ENCODE results near the gene OSBPL3.
"Not testable (repeated sequence)": the region's sequence is repeated elsewhere in the genome, so short reads cannot be mapped to it uniquely, and the experiment has no call there.

OSBPL3 gene

GRCh38 chr7:24824400-24824799 lies 155.6 kb downstream of the OSBPL3 start:
- DNase-seq: no peak

DNA sequence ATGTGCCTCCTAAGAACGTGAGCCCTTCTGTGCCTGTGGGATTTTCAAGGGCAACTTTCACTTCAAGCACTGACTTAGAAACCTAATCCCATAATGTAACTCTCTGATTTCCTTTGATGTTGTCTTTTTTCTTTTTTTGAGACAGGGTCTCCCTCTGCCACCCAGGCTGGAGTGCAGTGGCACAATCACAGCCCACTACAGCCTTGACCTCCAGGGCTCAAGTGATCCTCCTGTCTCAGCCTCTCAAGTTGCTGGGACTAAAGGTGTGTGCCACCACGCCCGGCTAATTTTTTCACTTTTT lies 158.3 kb downstream of the OSBPL3 start:
- no peak for DNase-seq

- DNase-seq: no peak
Measured at GRCh38 chr7:24821045-24821753, 158.8 kb downstream of the OSBPL3 start.

- DNase-seq: no peak
Measured at GRCh38 chr7:24820730-24821044, 159.3 kb downstream of the OSBPL3 start.

DNA sequence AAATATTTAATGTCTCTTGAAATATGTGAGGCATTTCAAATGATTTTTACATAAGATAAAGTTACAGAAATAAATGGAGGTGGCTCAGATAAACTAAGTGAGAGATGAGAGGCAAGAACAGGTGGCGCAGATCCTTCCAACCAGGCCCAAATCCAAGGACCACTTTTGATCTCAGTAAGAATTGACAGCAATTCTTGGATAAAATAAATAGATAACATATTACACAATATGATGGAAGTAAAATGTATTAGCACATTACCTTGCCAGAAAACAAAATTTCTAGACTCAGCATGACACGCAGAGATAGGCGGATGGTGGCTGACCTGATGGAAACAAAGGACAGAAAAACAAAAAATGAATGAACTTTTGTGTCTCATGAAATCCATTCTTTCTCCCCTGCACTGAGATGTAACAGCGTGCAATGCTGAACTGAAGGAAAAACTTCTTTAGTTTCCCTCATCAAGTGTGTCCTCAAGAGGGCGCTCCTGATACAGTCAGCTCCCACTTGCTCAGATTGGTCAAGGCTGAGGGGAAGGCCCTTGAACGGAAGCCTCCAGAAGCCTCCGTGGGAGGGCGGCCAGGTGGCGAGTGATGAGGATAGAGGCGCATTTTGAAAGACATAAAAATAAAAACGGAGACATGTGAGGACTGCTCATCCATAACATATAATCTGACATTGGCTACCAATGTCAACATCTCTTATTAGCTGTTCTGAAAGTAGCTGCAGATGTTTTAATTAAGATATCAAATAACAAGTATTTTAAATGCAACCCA lies 159.9 kb downstream of the OSBPL3 start:
- peak; percentile 68 for DNase-seq

DNA sequence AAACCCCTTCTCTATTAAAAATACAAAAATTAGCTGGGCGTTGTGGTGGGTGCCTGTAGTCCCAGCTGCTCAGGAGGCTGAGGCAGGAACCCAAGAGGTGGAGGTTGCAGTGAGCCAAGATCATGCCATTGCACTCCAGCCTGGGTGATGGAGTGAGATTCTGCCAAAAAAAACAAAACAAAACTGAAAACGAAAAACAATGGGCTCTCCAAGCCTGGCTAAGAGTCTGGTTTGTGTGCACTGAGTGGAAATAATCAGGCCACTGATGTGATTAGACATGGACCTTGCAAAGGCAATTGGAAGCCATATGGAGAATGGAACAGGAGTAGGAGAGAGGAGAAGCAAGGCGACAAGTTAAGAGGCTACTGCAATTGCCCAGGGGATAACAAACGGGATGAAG lies 162.6 kb downstream of the OSBPL3 start:
- peak; percentile 4 for DNase-seq

- DNase-seq: no peak
Measured at GRCh38 chr7:24816868-24817267, 163.1 kb downstream of the OSBPL3 start.

- DNase-seq: no peak
Measured at GRCh38 chr7:24812305-24812945, 167.6 kb downstream of the OSBPL3 start.

- DNase-seq: no peak
Measured at GRCh38 chr7:24808518-24808917, 171.5 kb downstream of the OSBPL3 start.

- DNase-seq: no peak
Measured at GRCh38 chr7:24802300-24802699, 177.7 kb downstream of the OSBPL3 start.

DNA sequence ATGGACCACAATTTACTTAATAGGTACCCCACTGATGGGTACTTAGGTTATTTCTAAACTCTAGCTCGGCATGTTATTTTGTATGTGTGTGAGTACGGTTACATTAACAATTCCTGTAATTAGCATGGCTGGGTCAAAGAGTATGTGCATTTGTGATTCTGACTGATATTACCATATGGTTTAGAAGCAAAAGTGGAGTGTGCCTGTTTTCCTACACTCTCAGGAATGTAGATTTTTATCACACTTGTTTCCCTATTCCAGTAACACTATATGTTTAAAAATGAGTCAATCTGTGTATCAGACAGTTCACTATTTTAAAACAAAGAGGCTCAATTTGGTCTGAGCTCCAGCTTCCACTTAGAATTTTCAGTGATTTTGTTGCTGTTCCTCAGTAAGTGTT lies 178.1 kb downstream of the OSBPL3 start:
- no peak for DNase-seq

- no peak for DNase-seq
Measured at GRCh38 chr7:24800667-24801066, 179.3 kb downstream of the OSBPL3 start.

DNA sequence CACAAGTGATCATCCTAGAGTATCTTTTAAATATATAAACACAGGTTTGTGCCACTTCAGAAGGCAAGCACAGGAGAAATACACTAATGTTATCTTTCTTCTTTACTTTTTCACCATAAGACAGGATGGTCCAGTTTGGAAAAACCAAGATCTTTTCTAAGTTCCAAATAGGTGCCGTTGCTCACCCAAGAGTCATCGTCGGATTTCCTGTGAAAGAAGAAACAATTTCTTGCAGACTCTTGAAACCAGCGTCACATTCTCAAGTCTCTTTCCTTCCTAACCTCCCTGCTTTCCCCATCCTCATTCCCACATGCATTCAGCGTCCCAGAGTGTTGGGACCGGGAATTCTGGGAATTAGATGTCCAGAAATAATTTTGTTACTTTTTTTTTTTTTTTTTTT lies 179.9 kb downstream of the OSBPL3 start:
- DNase-seq: no peak

DNA sequence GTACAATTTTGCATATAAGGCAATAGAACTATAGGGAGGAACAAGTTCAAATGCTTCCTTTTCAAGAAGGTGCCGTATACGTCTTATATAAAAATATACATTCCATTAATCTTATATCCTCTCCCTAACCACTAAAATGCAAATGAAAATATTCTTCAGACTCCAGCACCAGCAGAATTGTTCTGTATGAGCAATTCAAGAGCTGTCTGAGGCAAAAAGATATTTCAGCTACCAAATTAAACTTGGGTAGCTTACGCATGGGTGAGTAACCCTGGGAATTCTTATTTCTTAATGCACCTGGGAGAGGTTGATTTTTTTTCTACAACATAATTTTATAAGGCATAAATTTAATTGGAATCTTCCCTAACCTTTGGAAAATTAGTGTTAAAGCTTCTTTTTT lies 180.5 kb downstream of the OSBPL3 start:
- DNase-seq: no peak

- DNase-seq: no peak
Measured at GRCh38 chr7:24798261-24798660, 181.7 kb downstream of the OSBPL3 start.

DNA sequence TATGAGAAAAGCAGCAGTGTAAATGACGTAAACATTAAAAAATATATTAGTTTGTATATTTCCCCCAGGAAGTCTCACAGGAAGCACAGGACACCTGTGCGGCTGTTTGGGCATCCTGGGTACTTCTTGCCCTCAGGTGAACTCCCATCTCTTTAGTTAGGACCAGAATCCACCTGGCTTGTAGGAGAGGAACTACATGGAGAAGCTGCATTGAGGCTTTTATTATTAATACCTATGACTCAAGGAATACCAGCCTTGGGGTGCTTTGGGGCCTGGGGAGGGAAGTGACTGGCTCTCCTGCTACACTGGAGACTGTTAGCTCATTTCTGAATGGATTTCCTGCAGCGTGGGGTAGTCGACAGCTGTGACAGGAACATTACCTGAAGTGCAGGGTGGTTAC lies 182.7 kb downstream of the OSBPL3 start:
- no peak for DNase-seq

DNA sequence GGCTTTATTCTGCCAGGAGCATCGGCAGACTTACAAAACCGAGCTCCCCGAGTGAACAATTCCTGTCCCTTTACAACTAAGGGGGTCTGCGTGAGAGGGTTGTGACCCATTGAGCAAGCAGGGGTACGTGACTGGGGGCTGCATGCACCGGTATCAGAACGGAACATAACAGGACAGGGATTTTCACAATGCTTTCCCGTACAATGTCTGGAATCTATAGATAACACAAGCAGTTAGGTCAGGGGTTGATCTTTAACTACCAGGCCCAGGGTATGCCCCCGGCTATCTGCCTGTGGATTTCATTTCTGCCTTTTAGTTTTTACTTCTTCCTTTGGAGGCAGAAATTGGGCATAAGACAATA lies 184.6 kb downstream of the OSBPL3 start:
- no peak for DNase-seq

- not testable (repeated sequence) for DNase-seq
Measured at GRCh38 chr7:24794751-24795406, 185.1 kb downstream of the OSBPL3 start.

- DNase-seq: no peak
Measured at GRCh38 chr7:24793982-24794648, 185.9 kb downstream of the OSBPL3 start.

GRCh38 chr7:24788961-24789576 lies 190.9 kb downstream of the OSBPL3 start:
- no peak for DNase-seq

DNA sequence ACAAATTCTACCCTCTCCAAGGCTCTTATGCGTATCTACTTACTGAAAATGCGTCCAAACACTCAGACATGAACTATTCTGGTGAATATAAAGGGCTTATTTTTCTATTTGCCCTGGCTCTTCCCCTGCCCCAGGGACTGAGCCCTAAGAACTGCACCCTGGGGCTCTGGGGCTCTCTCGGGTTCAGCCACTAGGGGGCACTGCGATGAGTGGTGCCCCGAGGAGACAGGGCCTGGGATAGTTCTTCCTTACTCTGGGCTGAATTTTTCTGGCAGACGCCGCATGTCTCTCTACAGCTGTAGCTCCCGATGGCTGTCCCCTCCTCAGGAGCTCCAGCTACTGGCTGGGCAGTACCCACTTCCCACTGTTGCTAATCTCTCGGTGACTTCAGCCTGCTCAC lies 191.9 kb downstream of the OSBPL3 start:
- DNase-seq: no peak

- no peak for DNase-seq
Measured at GRCh38 chr7:24786941-24787340, 193.0 kb downstream of the OSBPL3 start.

GRCh38 chr7:24786306-24786705 lies 193.7 kb downstream of the OSBPL3 start:
- DNase-seq: no peak

Measured in NCI-H2171 (cell line).